Esophagus squamous epithelium (tissue), 4 donors: Measurements from ENCODE around the gene THBS4.

Source experiments
- CTCF ChIP-seq, 6 experiments: fragments of 450-650 bp in 4 of 6; fragments of 200-600 bp in 2 of 6; sonication (generic) in 2 of 6; IDR thresholded peaks; one replicate each; pipeline ENCODE4 v1.5.1; 2016 to 2019; ENCODE audit warnings: antibody characterized with exemption in 6 of 6, mild to moderate bottlenecking in 4 of 6, moderate library complexity in 4 of 6
- POLR2A ChIP-seq, 4 donors: fragments of 450-650 bp; IDR thresholded peaks; one replicate each; pipeline ENCODE4 v1.6.1; 2017; ENCODE audit warnings: antibody characterized with exemption in 4 of 4, mild to moderate bottlenecking in 4 of 4, moderate library complexity in 3 of 4

- TF ChIP-seq CTCF (IDR thresholded peaks at IDR 0.05) (no peak), POLR2A (IDR thresholded peaks at IDR 0.05) (no peak)
Observed at GRCh38 chr5:80008995-80009765, 26.0 kb upstream of the THBS4 start.
